Sigmoid colon (tissue), 4 donors: ENCODE measurements around the gene FGF14.

Experiments
- CTCF ChIP-seq, 4 experiments: fragments of 450-650 bp in 3 of 4; fragments of 200-600 bp in 1 of 4; IDR thresholded peaks; one replicate each; pipeline ENCODE4 v1.5.1; 2016 to 2019; ENCODE audit warnings: antibody characterized with exemption in 4 of 4, mild to moderate bottlenecking in 3 of 4, moderate library complexity in 2 of 4
- POLR2A ChIP-seq, 2 donors: fragments of 450-650 bp; IDR thresholded peaks; one replicate each; pipeline ENCODE4 v1.6.1; 2016; ENCODE audit warnings: antibody characterized with exemption in 2 of 2, mild to moderate bottlenecking in 2 of 2, moderate library complexity in 2 of 2
- POLR2AphosphoS5 ChIP-seq, 4 donors: sonication (generic); formaldehyde crosslinking; IDR thresholded peaks; one replicate each; pipeline ENCODE4 v1.6.1; 2017; ENCODE audit warnings: antibody characterized with exemption in 4 of 4

GRCh38 chr13:101898676-101899075 lies 503.2 kb downstream of the FGF14 start:
- TF ChIP-seq CTCF (IDR thresholded peaks at IDR 0.05), result no peak
- TF ChIP-seq POLR2AphosphoS5 (IDR thresholded peaks at IDR 0.05), result no peak
- no peak for TF ChIP-seq POLR2A (IDR thresholded peaks at IDR 0.05)
